A549 (cell line): ENCODE results near the gene CABP1. TPM values are rescaled to one million over a fixed set of nuclear protein-coding genes. Genes with fewer than 3 reads are reported as not detected.

Experiments
- ATAC-seq, 2 experiments: fragments of 200-7000 bp in 1 of 2; fragments of >200 bp in 1 of 2; cut with Nextera tagmentation in 1 of 2; cut with Tn5 transposase in 1 of 2; 3 replicates each; pipeline versions ENCODE4 v1.8.0 to v1.9.1; 2018 to 2020; ENCODE audit warnings: mild to moderate bottlenecking in 1 of 2, moderate library complexity in 1 of 2
- CTCF ChIA-PET: fragments of 300-600 bp; sonication (Branson Sonifier 250); formaldehyde crosslinking; extraction: SDS; loops from one replicate; lab custom pipeline; 2021; ENCODE audit warnings: antibody characterized with exemption, inconsistent platforms; lab: Yijun Ruan, JAX
- POLR2A ChIA-PET: fragments of 350-600 bp; formaldehyde crosslinking; extraction: SDS; loops from one replicate; lab custom pipeline; 2021; ENCODE audit warnings: antibody characterized with exemption, inconsistent platforms; lab: Yijun Ruan, JAX
- DNase-seq, 2 experiments: peaks; one replicate each; pipeline versions ENCODE4 v3.0.0 to v3.0.0-alpha.2; 2011 to 2016; ENCODE audit warnings: low read depth in 1 of 2, low spot score in 1 of 2
- FAIRE-seq: peaks from 2 replicates; lab custom pipeline; 2011; peaks lifted over from hg19 to GRCh38; lab: Jason Lieb, UNC
- H3K27ac ChIP-seq, 2 experiments: fragments of >200 bp; sonication (Bioruptor Twin); formaldehyde crosslinking; 3 replicates each; pipeline ENCODE4 v1.5.1; 2016 to 2017
- H3K4me1 ChIP-seq: fragments of >200 bp; sonication (Bioruptor Twin); formaldehyde crosslinking; 3 replicates; pipeline ENCODE4 v1.6.1; 2016
- H3K4me2 ChIP-seq: fragments of >200 bp; sonication (Bioruptor Twin); formaldehyde crosslinking; 3 replicates; pipeline ENCODE4 v1.6.1; 2016
- H3K4me3 ChIP-seq: fragments of >200 bp; sonication (Bioruptor Twin); formaldehyde crosslinking; 3 replicates; pipeline ENCODE4 v1.5.1; 2016
- H3K9me3 ChIP-seq: fragments of >200 bp; sonication (Bioruptor Twin); formaldehyde crosslinking; 3 replicates; pipeline ENCODE4 v1.6.1; 2016
- BHLHE40 ChIP-seq: IDR thresholded peaks from 2 replicates; pipeline ENCODE4 v1.6.1; 2012; ENCODE audit warnings: low read depth, low read length, inconsistent platforms
- CBX2 ChIP-seq: fragments of 200-600 bp; sonication (generic); IDR thresholded peaks from 2 replicates; pipeline ENCODE4 v1.6.1; 2016; ENCODE audit warnings: low read depth, mild to moderate bottlenecking, borderline replicate concordance
- CHD2 ChIP-seq: fragments of 150-350 bp; IDR thresholded peaks from 2 replicates; pipeline ENCODE4 v1.6.1; 2014; ENCODE audit warnings: low read length; ENCODE audit not compliant: partially characterized antibody
- EHF ChIP-seq: fragments of 250-450 bp; sonication (Bioruptor Pico); IDR thresholded peaks from 2 replicates; pipeline ENCODE4 v1.5.0; 2020; ENCODE audit warnings: mild to moderate bottlenecking
- EP300 ChIP-seq, 2 experiments: fragments of >200 bp; sonication (Bioruptor Twin); formaldehyde crosslinking; IDR thresholded peaks; 2 replicates in 1 of 2; 3 replicates in 1 of 2; pipeline ENCODE4 v1.6.1; 2016 to 2017
- FOSB ChIP-seq: fragments of 250-450 bp; sonication (Bioruptor Pico); IDR thresholded peaks from 2 replicates; pipeline ENCODE4 v1.5.0; 2020; ENCODE audit warnings: mild to moderate bottlenecking, moderate library complexity
- HDAC2 ChIP-seq: fragments of 200-600 bp; sonication (generic); IDR thresholded peaks from 2 replicates; pipeline ENCODE4 v1.6.1; 2016
- HOXA7 ChIP-seq: fragments of 250-450 bp; sonication (Bioruptor Pico); IDR thresholded peaks from 2 replicates; pipeline ENCODE4 v1.5.0; 2020; ENCODE audit warnings: mild to moderate bottlenecking, moderate library complexity
- HOXB5 ChIP-seq: fragments of 250-450 bp; sonication (Bioruptor Pico); IDR thresholded peaks from 2 replicates; pipeline ENCODE4 v1.5.0; 2020; ENCODE audit warnings: mild to moderate bottlenecking, moderate library complexity
- JUN ChIP-seq, 2 experiments: fragments of >200 bp; sonication (Bioruptor Twin); formaldehyde crosslinking; IDR thresholded peaks; 2 replicates in 1 of 2; 3 replicates in 1 of 2; pipeline ENCODE4 v1.6.1; 2016 to 2017
- MAZ ChIP-seq: fragments of 150-350 bp; IDR thresholded peaks from 2 replicates; pipeline ENCODE4 v1.6.1; 2014; ENCODE audit warnings: antibody characterized with exemption, low read depth, low read length, borderline replicate concordance
- NR3C1 ChIP-seq: fragments of >200 bp; sonication (Bioruptor Twin); formaldehyde crosslinking; IDR thresholded peaks from 3 replicates; pipeline ENCODE4 v1.6.1; 2017
- PHF8 ChIP-seq: fragments of 200-600 bp; sonication (generic); IDR thresholded peaks from 2 replicates; pipeline ENCODE4 v1.6.1; 2016; ENCODE audit warnings: low read depth, mild to moderate bottlenecking, antibody characterized with exemption, moderate library complexity, borderline replicate concordance
- RARB ChIP-seq: fragments of 250-450 bp; sonication (Bioruptor Pico); IDR thresholded peaks from 2 replicates; pipeline ENCODE4 v1.8.0; 2021; ENCODE audit warnings: mild to moderate bottlenecking, moderate library complexity
- RNF2 ChIP-seq: fragments of 200-600 bp; sonication (generic); IDR thresholded peaks from 2 replicates; pipeline ENCODE4 v1.6.1; 2016; ENCODE audit warnings: low read depth, mild to moderate bottlenecking, antibody characterized with exemption, moderate library complexity, borderline replicate concordance
- TFCP2L1 ChIP-seq: fragments of 250-450 bp; sonication (Bioruptor Pico); IDR thresholded peaks from 2 replicates; pipeline ENCODE4 v1.5.0; 2021; ENCODE audit warnings: mild to moderate bottlenecking
- USF2 ChIP-seq: fragments of 450-650 bp; IDR thresholded peaks from 2 replicates; pipeline ENCODE4 v1.6.1; 2014; ENCODE audit warnings: antibody characterized with exemption
- ZC3H11A ChIP-seq: fragments of 450-650 bp; IDR thresholded peaks from 2 replicates; pipeline ENCODE4 v1.6.1; 2014; ENCODE audit warnings: antibody characterized with exemption, mild to moderate bottlenecking
- WGBS: methylation state at CpG from one replicate; pipeline ENCODE4 v1.1.6; 2017; ENCODE audit errors: missing lambda C conversion rate; 5-methylcytosine and 5-hydroxymethylcytosine counted together
- polyA plus RNA-seq, 4 experiments: library from polyadenylated mRNA; depleted of rRNA in 3 of 4; stranded (reverse); fragments of >200 nt; fragmentation: RNase III in 1 of 4; extraction: RNeasy Plus Mini Kit Qiagen cat#74134 plus additional on column Dnase treatment in 1 of 4; gene quantifications; 2 replicates in 3 of 4; 3 replicates in 1 of 4; pipeline ENCODE4 v1.2.3, GENCODE V29; 2011 to 2017
- TF ChIP-seq, protein P1 (sequence below): fragments of 250-450 bp; sonication (Bioruptor Pico); IDR thresholded peaks from 2 replicates; pipeline ENCODE4 v1.5.0; 2021; ENCODE audit warnings: mild to moderate bottlenecking, moderate library complexity, borderline replicate concordance
- TF ChIP-seq, protein P2 (sequence below): fragments of >200 bp; sonication (Bioruptor Twin); formaldehyde crosslinking; IDR thresholded peaks from 2 replicates; pipeline ENCODE4 v1.6.1; 2016
- TF ChIP-seq, protein P3 (sequence below): fragments of >200 bp; sonication (Bioruptor Twin); formaldehyde crosslinking; IDR thresholded peaks from 3 replicates; pipeline ENCODE4 v1.6.1; 2016

The CABP1 gene
- polyA plus RNA-seq, 2 of the 4 experiments (the other 2 are of a cell fraction): 0.15 to 0.22 TPM

DNA sequence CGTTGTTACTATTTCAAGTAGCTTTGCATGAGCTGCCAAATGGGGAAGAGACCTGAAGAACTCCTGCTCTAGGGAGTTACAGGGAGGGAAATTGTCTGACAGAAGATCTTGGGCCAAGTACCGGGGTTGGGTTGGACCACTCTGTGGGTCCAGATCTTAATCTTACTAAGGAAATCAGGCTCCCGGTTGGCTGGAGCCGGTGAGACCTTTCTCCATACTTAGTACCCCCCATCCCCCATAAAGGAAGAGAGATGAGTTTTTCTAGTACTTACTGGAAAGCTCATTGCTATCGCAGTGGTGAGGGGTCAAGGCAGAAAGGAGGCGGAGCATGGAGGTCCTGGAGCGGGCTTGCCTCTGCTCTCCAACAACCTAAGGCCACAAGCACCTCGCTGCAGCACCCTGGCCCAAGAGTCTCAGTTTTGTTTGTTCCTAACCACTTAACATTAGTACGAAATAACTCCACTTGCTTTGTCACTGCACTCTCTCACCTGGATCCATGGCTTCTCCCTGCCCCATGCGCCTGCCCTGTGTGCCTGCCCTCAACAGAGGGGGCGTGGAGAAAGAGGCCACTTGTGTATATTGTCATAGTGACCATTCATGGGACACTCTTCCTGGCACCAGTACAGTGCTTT lies 63.0 kb downstream of the CABP1 start:
- no peak for FAIRE-seq
- Histone ChIP-seq H3K27ac (no peak overlapping the region), H3K4me1 (peaks cover 10% of the 10 kb centered on the region), H3K4me3 (no peak overlapping the region), H3K4me2 (no peak overlapping the region), H3K9me3 (no peaks in the 10 kb centered on the region)
- TF ChIP-seq HOXB5 (CRISPR knock-in tag) (no peak), BHLHE40 (no peak), HOXA7 (CRISPR knock-in tag) (no peak), USF2 (no peak), HDAC2 (no peak), FOSB (no peak), JUN (IDR thresholded peaks at IDR 0.05) (no peak), PHF8 (no peak), NR3C1 (no peak), RNF2 (no peak), ZC3H11A (no peak), EHF (CRISPR knock-in tag) (no peak)
- TF ChIP-seq, protein P1, sequence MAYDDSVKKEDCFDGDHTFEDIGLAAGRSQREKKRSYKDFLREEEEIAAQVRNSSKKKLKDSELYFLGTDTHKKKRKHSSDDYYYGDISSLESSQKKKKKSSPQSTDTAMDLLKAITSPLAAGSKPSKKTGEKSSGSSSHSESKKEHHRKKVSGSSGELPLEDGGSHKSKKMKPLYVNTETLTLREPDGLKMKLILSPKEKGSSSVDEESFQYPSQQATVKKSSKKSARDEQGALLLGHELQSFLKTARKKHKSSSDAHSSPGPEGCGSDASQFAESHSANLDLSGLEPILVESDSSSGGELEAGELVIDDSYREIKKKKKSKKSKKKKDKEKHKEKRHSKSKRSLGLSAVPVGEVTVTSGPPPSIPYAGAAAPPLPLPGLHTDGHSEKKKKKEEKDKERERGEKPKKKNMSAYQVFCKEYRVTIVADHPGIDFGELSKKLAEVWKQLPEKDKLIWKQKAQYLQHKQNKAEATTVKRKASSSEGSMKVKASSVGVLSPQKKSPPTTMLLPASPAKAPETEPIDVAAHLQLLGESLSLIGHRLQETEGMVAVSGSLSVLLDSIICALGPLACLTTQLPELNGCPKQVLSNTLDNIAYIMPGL (CRISPR knock-in tag): no peak
- TF ChIP-seq, protein P2, sequence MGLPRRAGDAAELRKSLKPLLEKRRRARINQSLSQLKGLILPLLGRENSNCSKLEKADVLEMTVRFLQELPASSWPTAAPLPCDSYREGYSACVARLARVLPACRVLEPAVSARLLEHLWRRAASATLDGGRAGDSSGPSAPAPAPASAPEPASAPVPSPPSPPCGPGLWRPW: no peak
- TF ChIP-seq, protein P3, sequence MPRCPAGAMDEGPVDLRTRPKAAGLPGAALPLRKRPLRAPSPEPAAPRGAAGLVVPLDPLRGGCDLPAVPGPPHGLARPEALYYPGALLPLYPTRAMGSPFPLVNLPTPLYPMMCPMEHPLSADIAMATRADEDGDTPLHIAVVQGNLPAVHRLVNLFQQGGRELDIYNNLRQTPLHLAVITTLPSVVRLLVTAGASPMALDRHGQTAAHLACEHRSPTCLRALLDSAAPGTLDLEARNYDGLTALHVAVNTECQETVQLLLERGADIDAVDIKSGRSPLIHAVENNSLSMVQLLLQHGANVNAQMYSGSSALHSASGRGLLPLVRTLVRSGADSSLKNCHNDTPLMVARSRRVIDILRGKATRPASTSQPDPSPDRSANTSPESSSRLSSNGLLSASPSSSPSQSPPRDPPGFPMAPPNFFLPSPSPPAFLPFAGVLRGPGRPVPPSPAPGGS: no peak
- ChIA-PET CTCF (interaction anchor here (0.6 to 19.0 kb wide), 5 partner anchors 8 to 242 kb away, joined by 3 to 137 read pairs (median 3); no protein-coding TSS in a partner anchor), POLR2A (no interaction called here)
- ATAC-seq: no peak
- WGBS: 87% methylated on average over 11 of the region's 11 CpGs
- DNase-seq: no peak

DNA sequence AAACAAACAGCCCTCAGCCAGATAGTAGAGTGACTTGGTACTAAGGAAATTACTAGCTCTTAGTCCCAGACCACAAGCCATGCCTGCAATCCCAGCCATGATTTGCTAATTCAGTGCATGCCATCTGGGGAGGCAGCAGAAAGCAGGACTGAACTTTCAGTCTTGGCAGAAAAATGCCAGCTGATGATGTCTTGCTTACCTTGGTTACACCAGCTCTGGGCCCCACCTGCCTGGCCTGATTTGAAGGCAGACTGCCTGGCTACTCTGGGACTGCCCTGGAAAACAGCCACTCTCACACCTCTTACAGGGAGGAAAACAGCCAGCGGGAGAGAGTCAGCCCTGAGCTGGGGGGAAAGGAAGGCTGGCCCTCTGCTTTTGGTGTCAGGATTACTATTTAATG lies 65.2 kb downstream of the CABP1 start:
- Histone ChIP-seq H3K4me1 (peaks cover 13% of the 10 kb centered on the region), H3K4me3 (no peak overlapping the region), H3K4me2 (no peak overlapping the region), H3K9me3 (no peaks in the 10 kb centered on the region), H3K27ac (peak overlapping the region in 1 of 2 experiments; percentile 37; a peak in 2 of 6 replicates)
- ChIA-PET CTCF (interaction anchor here (1.1 to 19.0 kb wide), 5 partner anchors 9 to 266 kb away, joined by 3 to 137 read pairs (median 4); no protein-coding TSS in a partner anchor), POLR2A (no interaction called here)
- ATAC-seq (no peak), FAIRE-seq (no peak), DNase-seq (no peak)
- 88% methylated on average over 1 of the region's 1 CpG for WGBS
- TF ChIP-seq USF2 (no peak), EP300 (IDR thresholded peaks at IDR 0.05) (no peak), HOXB5 (CRISPR knock-in tag) (no peak), MAZ (no peak), RARB (no peak), CHD2 (no peak), CBX2 (no peak), TFCP2L1 (CRISPR knock-in tag) (no peak)
- TF ChIP-seq, protein P1 (CRISPR knock-in tag): no peak
